MM.1S (cell line): ENCODE results near the gene CAPN5.

Experiments
- EZH2 ChIP-seq: fragments of 300-600 bp; sonication (generic); optimal IDR thresholded peaks from 2 replicates; pipeline ENCODE3; 2017; ENCODE audit warnings: low read depth, mild to moderate bottlenecking, antibody characterized with exemption, low read length, mixed read lengths
- EZH2phosphoT487 ChIP-seq: fragments of 300-600 bp; sonication (generic); IDR thresholded peaks from 2 replicates; pipeline ENCODE4 v1.6.1; 2018; ENCODE audit warnings: antibody characterized with exemption, low read length
- TF ChIP-seq, protein P1 (sequence below): fragments of 300-600 bp; sonication (generic); IDR thresholded peaks from 2 replicates; pipeline ENCODE4 v1.5.1; 2016; ENCODE audit warnings: antibody characterized with exemption, low read length, mixed read lengths

DNA sequence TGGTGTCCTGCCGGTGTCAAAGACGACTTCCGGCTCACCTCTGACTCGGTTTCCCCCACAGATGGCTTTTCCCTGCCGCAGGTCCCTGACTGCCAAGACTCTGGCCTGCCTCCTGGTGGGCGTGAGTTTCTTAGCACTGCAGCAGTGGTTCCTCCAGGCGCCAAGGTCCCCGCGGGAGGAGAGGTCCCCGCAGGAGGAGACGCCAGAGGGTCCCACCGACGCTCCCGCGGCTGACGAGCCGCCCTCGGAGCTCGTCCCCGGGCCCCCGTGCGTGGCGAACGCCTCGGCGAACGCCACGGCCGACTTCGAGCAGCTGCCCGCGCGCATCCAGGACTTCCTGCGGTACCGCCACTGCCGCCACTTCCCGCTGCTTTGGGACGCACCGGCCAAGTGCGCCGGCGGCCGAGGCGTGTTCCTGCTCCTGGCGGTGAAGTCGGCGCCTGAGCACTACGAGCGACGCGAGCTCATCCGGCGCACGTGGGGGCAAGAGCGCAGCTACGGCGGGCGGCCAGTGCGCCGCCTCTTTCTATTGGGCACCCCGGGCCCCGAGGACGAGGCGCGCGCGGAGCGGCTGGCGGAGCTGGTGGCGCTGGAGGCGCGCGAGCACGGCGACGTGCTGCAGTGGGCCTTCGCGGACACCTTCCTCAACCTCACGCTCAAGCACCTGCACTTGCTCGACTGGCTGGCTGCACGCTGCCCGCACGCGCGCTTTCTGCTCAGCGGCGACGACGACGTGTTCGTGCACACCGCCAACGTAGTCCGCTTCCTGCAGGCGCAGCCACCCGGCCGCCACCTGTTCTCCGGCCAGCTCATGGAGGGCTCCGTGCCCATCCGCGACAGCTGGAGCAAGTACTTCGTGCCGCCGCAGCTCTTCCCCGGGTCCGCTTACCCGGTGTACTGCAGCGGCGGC, 27.0 kb upstream of the CAPN5 start:
- TF ChIP-seq, protein P1, sequence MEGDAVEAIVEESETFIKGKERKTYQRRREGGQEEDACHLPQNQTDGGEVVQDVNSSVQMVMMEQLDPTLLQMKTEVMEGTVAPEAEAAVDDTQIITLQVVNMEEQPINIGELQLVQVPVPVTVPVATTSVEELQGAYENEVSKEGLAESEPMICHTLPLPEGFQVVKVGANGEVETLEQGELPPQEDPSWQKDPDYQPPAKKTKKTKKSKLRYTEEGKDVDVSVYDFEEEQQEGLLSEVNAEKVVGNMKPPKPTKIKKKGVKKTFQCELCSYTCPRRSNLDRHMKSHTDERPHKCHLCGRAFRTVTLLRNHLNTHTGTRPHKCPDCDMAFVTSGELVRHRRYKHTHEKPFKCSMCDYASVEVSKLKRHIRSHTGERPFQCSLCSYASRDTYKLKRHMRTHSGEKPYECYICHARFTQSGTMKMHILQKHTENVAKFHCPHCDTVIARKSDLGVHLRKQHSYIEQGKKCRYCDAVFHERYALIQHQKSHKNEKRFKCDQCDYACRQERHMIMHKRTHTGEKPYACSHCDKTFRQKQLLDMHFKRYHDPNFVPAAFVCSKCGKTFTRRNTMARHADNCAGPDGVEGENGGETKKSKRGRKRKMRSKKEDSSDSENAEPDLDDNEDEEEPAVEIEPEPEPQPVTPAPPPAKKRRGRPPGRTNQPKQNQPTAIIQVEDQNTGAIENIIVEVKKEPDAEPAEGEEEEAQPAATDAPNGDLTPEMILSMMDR, result no peak
- TF ChIP-seq EZH2 (no peak), EZH2phosphoT487 (no peak)
